Thoracic aorta (tissue), 2 donors: ENCODE data around the gene PHF21A. TPM values are rescaled to one million over a fixed set of nuclear protein-coding genes. Genes with fewer than 3 reads are reported as not detected.

Experiments used
- ATAC-seq: fragments of 150-250 bp; one replicate; pipeline ENCODE4 v1.8.0; 2017; ENCODE audit warnings: low read depth; ENCODE audit not compliant: insufficient number of reproducible peaks, low FRiP score
- DNase-seq: peaks from one replicate; pipeline ENCODE4 v3.0.0-alpha.2; 2020; ENCODE audit warnings: low spot score
- H3K27ac ChIP-seq, 2 donors: fragments of 200-600 bp; sonication (generic); 1 replicate in 1 of 2; 2 replicates in 1 of 2; pipeline ENCODE4 v1.5.1; 2016; ENCODE audit warnings: mild to moderate bottlenecking in 2 of 2, moderate library complexity in 2 of 2
- H3K27me3 ChIP-seq: fragments of 200-600 bp; sonication (generic); replicated peaks from 2 replicates; pipeline ENCODE4 v1.6.0; 2016; ENCODE audit warnings: mild to moderate bottlenecking; ENCODE audit not compliant: insufficient read depth
- H3K36me3 ChIP-seq: fragments of 200-600 bp; sonication (generic); one replicate; pipeline ENCODE4 v1.5.1; 2016
- H3K4me1 ChIP-seq, 2 donors: fragments of 200-600 bp; sonication (generic); 1 replicate in 1 of 2; 2 replicates in 1 of 2; pipeline versions ENCODE4 v1.5.1 to v1.6.0; 2016; ENCODE audit warnings: low read depth in 2 of 2, mild to moderate bottlenecking in 1 of 2; ENCODE audit not compliant: control insufficient read depth in 1 of 2
- H3K4me3 ChIP-seq: fragments of 200-600 bp; sonication (generic); 2 replicates; pipeline ENCODE4 v1.5.1; 2016; ENCODE audit warnings: mild to moderate bottlenecking
- H3K9me3 ChIP-seq: fragments of 200-600 bp; sonication (generic); 2 replicates; pipeline ENCODE4 v1.5.1; 2016
- total RNA-seq, 2 donors: library from RNA; depleted of rRNA; stranded (reverse); fragments of >200 nt; gene quantifications; one replicate each; pipeline versions ENCODE4 v1.1.0 to v1.2.3, GENCODE V29; 2016
- TF ChIP-seq, protein P1 (sequence below): fragments of 200-600 bp; sonication (generic); IDR thresholded peaks from one replicate; pipeline ENCODE4 v1.5.1; 2019; ENCODE audit warnings: antibody characterized with exemption

PHF21A gene
- total RNA-seq, 2 donors from 2014 or later: 62.3 to 104 TPM

DNA sequence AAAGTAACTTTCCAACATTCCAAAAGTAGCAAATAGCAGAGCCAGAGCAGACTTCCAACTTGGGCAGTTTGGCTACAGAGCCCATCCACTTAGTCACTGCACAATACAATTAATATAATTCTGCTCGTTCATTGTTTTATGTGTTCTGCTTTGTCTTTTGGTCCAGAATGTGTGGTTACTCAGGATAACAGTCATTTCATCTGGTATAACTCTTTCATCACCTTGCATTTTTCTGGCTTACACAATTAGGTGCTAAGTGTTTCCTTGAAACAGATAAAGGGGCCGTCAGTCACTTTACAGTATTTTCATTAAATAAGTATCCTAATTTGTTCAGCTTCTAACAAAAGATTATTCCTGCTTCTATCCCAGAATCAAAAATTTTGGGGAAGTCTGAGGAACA is 111.6 kb downstream of the PHF21A start:
- Histone ChIP-seq H3K4me3 (no peak overlapping the region), H3K9me3 (no peaks in the 10 kb centered on the region), H3K36me3 (no peaks in the 10 kb centered on the region), H3K27me3 (no peaks in the 10 kb centered on the region), H3K4me1 (peaks cover 12 to 20% of the 10 kb centered on the region in 2 donors), H3K27ac (no peak overlapping the region)
- no peak for DNase-seq
- ATAC-seq: no peak
- TF ChIP-seq, protein P1, sequence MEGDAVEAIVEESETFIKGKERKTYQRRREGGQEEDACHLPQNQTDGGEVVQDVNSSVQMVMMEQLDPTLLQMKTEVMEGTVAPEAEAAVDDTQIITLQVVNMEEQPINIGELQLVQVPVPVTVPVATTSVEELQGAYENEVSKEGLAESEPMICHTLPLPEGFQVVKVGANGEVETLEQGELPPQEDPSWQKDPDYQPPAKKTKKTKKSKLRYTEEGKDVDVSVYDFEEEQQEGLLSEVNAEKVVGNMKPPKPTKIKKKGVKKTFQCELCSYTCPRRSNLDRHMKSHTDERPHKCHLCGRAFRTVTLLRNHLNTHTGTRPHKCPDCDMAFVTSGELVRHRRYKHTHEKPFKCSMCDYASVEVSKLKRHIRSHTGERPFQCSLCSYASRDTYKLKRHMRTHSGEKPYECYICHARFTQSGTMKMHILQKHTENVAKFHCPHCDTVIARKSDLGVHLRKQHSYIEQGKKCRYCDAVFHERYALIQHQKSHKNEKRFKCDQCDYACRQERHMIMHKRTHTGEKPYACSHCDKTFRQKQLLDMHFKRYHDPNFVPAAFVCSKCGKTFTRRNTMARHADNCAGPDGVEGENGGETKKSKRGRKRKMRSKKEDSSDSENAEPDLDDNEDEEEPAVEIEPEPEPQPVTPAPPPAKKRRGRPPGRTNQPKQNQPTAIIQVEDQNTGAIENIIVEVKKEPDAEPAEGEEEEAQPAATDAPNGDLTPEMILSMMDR: no peak

DNA sequence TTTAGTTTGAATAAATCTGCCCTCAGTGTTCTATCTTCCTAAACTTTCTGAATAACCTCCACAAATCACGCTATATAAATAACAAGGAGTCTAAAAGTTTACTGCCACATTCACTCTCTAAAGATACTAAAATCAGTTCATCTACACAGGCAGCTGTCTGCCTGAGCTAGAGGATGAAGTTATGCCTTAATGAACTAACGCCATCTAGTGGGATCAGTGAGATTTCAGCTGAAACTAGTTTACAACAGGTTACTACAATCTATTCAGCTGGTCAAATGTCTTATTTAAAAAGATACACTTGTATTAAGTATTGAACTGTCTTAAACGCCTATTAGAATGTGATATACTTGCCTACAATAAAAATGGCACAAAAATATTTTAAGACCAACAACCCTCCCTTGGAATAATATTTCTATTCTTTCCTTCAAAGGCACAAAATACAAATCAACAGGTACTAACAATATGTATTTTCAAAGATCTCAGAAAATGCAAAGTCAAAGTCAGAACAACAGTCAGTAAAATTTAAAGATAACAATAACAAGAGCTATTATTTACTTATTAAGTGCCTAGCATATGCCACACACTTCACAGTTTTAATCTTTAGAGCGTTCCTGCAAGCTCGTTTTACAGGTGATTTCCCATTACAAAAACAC is 114.7 kb downstream of the PHF21A start:
- no peaks in the 10 kb centered on the region for H3K36me3 ChIP-seq
- no peak overlapping the region for H3K27ac ChIP-seq
- TF ChIP-seq, protein P1: peak; percentile 75
- H3K4me3 ChIP-seq: no peak overlapping the region
- DNase-seq: no peak
- no peaks in the 10 kb centered on the region for H3K27me3 ChIP-seq
- H3K4me1 ChIP-seq: peaks cover 32 to 49% of the 10 kb centered on the region in 2 donors
- no peaks in the 10 kb centered on the region for H3K9me3 ChIP-seq
- peak; percentile 55 for ATAC-seq

DNA sequence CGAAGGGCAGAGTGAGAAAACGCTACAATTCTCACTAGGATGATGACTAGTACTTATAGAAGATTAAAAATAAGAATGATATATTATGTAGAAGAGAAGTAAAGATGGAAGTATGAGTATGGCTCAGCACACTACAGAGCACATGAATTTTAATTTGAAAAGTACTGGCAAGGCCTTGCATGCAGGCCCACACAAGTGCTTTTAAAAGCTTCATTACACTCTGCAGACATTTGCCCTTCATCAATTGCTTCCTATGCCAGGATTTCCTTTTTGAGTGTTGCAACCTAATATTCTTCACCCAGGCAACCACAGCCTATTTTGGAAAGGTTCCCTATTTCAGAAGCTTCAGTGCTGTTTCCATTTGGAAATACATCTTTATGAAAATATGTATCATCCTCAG is 117.7 kb downstream of the PHF21A start:
- TF ChIP-seq, protein P1: no peak
- no peaks in the 10 kb centered on the region for H3K36me3 ChIP-seq
- H3K27me3 ChIP-seq: no peaks in the 10 kb centered on the region
- no peak overlapping the region for H3K4me3 ChIP-seq
- peak overlapping the region in 1 of 2 donors; percentile 74 for H3K27ac ChIP-seq
- DNase-seq: no peak
- ATAC-seq: no peak
- H3K4me1 ChIP-seq: peaks cover 21 to 35% of the 10 kb centered on the region in 2 donors
- H3K9me3 ChIP-seq: no peaks in the 10 kb centered on the region

DNA sequence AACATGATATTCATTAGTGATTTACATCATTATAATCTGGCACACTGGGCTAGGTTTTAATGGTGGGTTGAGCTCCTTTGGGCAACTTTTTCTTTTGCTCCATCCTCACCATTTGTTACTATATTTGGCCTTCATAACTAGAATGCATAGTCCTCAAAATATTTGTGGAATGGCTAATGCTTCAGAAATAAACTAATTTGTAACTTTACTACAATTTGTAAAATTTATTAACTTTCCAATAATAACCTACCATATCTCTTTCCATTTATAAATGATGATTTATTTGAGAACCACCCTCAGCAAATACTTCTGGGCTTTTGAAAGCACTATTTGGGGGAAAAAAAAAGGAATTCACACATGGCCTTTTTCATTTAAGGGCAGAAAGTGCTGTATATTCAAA is 119.1 kb downstream of the PHF21A start:
- TF ChIP-seq, protein P1: no peak
- ATAC-seq: peak; percentile 45
- Histone ChIP-seq H3K4me3 (no peak overlapping the region), H3K9me3 (no peaks in the 10 kb centered on the region), H3K27me3 (no peaks in the 10 kb centered on the region), H3K36me3 (no peaks in the 10 kb centered on the region), H3K27ac (peak overlapping the region; percentile 62 to 74), H3K4me1 (peaks cover 21 to 35% of the 10 kb centered on the region in 2 donors)
- DNase-seq: no peak

DNA sequence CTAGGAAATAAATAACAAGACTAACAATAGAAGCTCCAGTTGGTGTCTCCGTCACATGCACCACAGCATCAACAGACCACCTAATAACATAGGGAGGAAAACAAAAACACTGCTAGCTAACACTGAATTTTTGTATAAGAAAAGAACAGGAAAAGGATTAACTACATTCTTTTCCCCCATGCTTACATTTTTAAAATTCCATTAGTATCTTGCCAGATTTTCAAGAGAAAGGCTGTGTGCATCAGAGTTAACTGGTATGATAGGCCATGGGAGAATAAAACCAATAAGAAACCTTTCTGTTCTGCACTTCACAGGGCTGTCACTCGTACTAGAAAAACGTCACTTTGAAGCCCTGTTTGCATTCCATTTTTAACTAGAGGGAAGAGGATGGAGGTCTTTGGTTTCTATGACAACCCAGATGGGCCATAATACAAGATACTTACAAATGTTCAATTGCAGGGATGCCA is 119.8 kb downstream of the PHF21A start:
- Histone ChIP-seq H3K27ac (peak overlapping the region; percentile 48 to 74), H3K27me3 (no peaks in the 10 kb centered on the region), H3K4me3 (no peak overlapping the region), H3K4me1 (peaks cover 21 to 35% of the 10 kb centered on the region in 2 donors), H3K36me3 (no peaks in the 10 kb centered on the region), H3K9me3 (no peaks in the 10 kb centered on the region)
- TF ChIP-seq, protein P1: no peak
- DNase-seq (no peak), ATAC-seq (no peak)
